KMS-11 (cell line): ENCODE results near the gene ALDH9A1.

Source experiments
- H2AFZ ChIP-seq: fragments of 200-600 bp; sonication (generic); 2 replicates; pipeline ENCODE4 v1.6.1; 2016; ENCODE audit warnings: antibody characterized with exemption, mixed run types, low read depth
- H3K27ac ChIP-seq: fragments of 200-600 bp; sonication (generic); 2 replicates; pipeline ENCODE4 v1.6.1; 2016; ENCODE audit warnings: mild to moderate bottlenecking, mixed run types
- H3K27me3 ChIP-seq: fragments of 200-600 bp; sonication (generic); 2 replicates; pipeline ENCODE4 v1.6.1; 2017; ENCODE audit warnings: mild to moderate bottlenecking, low read depth, mixed run types, moderate library complexity; ENCODE audit not compliant: insufficient read depth
- H3K36me3 ChIP-seq: fragments of 200-600 bp; sonication (generic); 2 replicates; pipeline ENCODE4 v1.6.1; 2017; ENCODE audit warnings: mild to moderate bottlenecking, mixed run types; ENCODE audit not compliant: insufficient read depth
- H3K4me1 ChIP-seq: fragments of 200-600 bp; sonication (generic); 2 replicates; pipeline ENCODE4 v1.6.1; 2016; ENCODE audit warnings: mild to moderate bottlenecking, low read depth, mixed run types; ENCODE audit not compliant: poor library complexity, severe bottlenecking
- H3K4me2 ChIP-seq: fragments of 200-600 bp; sonication (generic); 2 replicates; pipeline ENCODE4 v1.7.0; 2016; ENCODE audit warnings: mild to moderate bottlenecking, mixed run types
- H3K4me3 ChIP-seq: fragments of 200-600 bp; sonication (generic); IDR thresholded peaks from 2 replicates; pipeline ENCODE4 v1.6.1; 2017; ENCODE audit warnings: low read depth, low read length, mixed read lengths; ENCODE audit not compliant: insufficient read depth
- H3K79me2 ChIP-seq: fragments of 200-600 bp; sonication (generic); 2 replicates; pipeline ENCODE4 v1.6.1; 2016; ENCODE audit warnings: low read depth, mixed run types; ENCODE audit not compliant: insufficient read depth
- H3K9ac ChIP-seq: fragments of 200-600 bp; sonication (generic); 2 replicates; pipeline ENCODE4 v1.6.1; 2016; ENCODE audit warnings: mild to moderate bottlenecking, mixed run types
- H4K20me1 ChIP-seq: fragments of 200-600 bp; sonication (generic); 2 replicates; pipeline ENCODE4 v1.6.1; 2016; ENCODE audit warnings: mild to moderate bottlenecking, mixed run types; ENCODE audit not compliant: insufficient read depth
- TF ChIP-seq, protein P1 (sequence below): fragments of 200-600 bp; sonication (generic); conservative IDR thresholded peaks from 2 replicates; pipeline ENCODE4 v1.6.1; 2017; ENCODE audit warnings: low read depth, mild to moderate bottlenecking, antibody characterized with exemption, low read length, moderate library complexity, mixed read lengths

ALDH9A1 gene

DNA sequence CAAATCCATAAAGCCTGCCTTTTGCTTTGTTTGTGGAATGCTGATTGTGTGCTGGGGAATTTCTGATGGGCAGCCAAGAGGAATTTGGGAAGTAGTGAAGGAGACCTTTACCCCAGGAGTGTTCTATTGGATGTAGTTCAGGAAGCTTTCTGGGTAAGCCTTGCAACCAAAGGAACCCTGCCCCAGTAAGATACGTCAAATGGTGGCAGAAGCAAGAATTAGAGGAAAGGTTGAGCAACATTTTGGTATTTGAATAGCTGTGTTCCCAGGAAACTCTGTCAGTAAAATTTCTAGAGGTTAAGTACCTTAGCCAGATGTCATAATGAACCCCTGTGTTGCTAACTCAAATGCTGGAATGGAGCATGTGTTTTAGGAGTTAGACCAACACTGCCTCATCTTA, 60.9 kb downstream of the ALDH9A1 start:
- no peak overlapping the region for H3K4me3 ChIP-seq
- no peak overlapping the region for H2AFZ ChIP-seq
- H3K27me3 ChIP-seq, result no peaks in the 10 kb centered on the region
- no peaks in the 10 kb centered on the region for H3K36me3 ChIP-seq
- TF ChIP-seq, protein P1, sequence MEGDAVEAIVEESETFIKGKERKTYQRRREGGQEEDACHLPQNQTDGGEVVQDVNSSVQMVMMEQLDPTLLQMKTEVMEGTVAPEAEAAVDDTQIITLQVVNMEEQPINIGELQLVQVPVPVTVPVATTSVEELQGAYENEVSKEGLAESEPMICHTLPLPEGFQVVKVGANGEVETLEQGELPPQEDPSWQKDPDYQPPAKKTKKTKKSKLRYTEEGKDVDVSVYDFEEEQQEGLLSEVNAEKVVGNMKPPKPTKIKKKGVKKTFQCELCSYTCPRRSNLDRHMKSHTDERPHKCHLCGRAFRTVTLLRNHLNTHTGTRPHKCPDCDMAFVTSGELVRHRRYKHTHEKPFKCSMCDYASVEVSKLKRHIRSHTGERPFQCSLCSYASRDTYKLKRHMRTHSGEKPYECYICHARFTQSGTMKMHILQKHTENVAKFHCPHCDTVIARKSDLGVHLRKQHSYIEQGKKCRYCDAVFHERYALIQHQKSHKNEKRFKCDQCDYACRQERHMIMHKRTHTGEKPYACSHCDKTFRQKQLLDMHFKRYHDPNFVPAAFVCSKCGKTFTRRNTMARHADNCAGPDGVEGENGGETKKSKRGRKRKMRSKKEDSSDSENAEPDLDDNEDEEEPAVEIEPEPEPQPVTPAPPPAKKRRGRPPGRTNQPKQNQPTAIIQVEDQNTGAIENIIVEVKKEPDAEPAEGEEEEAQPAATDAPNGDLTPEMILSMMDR, result no peak
- no peak overlapping the region for H3K9ac ChIP-seq
- no peak overlapping the region for H3K4me2 ChIP-seq
- H3K27ac ChIP-seq, result no peak overlapping the region
- H3K79me2 ChIP-seq, result no peaks in the 10 kb centered on the region
- peaks cover under 1% of the 10 kb centered on the region for H3K4me1 ChIP-seq
- no peaks in the 10 kb centered on the region for H4K20me1 ChIP-seq

DNA sequence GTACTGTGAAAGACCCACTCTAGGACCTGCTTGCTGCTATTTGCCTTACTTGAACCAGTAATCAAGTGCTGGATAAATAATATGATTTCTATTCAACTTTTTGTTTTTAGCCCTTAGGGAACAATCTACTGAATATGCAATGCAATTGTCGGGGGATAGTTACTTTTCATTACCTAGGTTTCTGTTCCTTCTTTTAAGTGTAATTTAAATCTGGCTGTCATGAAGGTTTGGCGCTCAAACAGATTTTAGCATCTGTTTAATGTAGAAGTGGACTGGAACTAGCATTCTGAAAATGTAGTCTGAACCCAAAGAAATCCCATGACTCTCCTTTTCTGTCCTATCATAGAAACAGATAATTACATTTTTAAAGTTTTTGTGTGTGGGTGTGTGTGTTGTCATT, 62.5 kb downstream of the ALDH9A1 start:
- Histone ChIP-seq H2AFZ (no peak overlapping the region), H3K27me3 (no peaks in the 10 kb centered on the region), H3K9ac (no peak overlapping the region), H4K20me1 (no peaks in the 10 kb centered on the region), H3K79me2 (no peaks in the 10 kb centered on the region), H3K4me2 (no peak overlapping the region), H3K4me3 (no peak overlapping the region), H3K4me1 (peaks cover 12% of the 10 kb centered on the region), H3K36me3 (no peaks in the 10 kb centered on the region), H3K27ac (no peak overlapping the region)
- TF ChIP-seq, protein P1, result no peak

DNA sequence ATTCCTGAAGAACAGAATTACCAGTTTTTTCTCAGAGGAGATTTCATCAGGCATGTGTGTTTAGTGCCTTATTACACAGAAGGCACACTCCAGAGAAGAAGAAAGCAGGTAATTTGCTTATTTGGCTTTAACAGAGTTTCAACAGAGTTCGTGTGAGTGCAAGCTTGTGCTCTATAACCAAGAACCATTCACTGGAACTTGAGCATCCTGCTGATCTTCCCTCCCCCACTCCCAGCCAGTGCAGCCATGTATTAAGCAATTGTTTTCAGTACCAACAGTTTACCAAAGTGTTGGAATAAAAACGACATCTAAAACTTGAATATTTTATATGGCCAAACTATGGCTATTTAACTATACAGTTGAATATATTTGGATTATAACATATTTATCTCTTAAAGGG, 63.0 kb downstream of the ALDH9A1 start:
- Histone ChIP-seq H2AFZ (no peak overlapping the region), H3K4me1 (peaks cover 12% of the 10 kb centered on the region), H3K27ac (no peak overlapping the region), H3K9ac (no peak overlapping the region), H3K79me2 (no peaks in the 10 kb centered on the region), H4K20me1 (no peaks in the 10 kb centered on the region), H3K4me2 (no peak overlapping the region), H3K4me3 (no peak overlapping the region), H3K27me3 (no peaks in the 10 kb centered on the region), H3K36me3 (no peaks in the 10 kb centered on the region)
- TF ChIP-seq, protein P1, result no peak

DNA sequence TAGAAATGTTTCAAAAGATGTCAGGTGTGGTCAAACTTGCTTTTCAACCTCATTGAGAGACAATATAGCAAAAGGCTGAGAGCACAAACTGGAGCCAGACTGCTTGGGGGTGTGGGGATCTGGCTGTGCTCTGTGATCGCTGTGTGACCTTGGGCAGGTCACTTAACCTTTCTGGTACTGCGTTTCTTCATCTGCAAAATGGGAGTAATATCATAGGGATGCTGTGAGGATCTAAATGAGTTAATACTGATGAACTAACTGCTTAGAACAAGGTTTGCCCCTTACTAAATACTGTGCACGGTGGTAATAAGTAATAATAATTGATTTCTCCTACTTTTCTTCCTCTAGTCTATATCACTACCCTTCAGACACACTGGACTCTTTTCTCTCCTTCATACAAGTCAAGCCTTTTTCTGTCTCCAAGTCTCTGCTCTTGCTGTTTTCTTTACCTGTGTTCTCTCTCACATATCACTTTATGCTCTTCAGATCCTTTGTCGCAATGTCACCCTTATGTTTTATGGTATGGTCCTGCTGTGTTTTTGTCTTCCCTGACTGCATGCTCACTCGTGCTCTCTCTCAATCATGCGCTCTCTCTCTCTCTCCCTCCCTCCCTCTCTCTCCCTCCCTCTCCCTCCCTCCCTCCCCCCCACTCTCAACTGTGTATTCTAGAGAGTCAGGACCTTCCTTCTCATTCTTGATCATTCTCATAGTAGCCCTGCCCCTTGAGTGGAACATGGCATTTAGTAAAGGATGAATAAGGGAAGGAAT, 64.0 kb downstream of the ALDH9A1 start:
- no peak overlapping the region for H2AFZ ChIP-seq
- no peak overlapping the region for H3K27ac ChIP-seq
- H4K20me1 ChIP-seq, result no peaks in the 10 kb centered on the region
- H3K4me2 ChIP-seq, result no peak overlapping the region
- H3K4me1 ChIP-seq, result peaks cover 21% of the 10 kb centered on the region
- no peaks in the 10 kb centered on the region for H3K79me2 ChIP-seq
- no peaks in the 10 kb centered on the region for H3K27me3 ChIP-seq
- H3K9ac ChIP-seq, result no peak overlapping the region
- H3K36me3 ChIP-seq, result no peaks in the 10 kb centered on the region
- no peak overlapping the region for H3K4me3 ChIP-seq
- TF ChIP-seq, protein P1, result no peak
